GM21576 (cell line): ENCODE data around the gene HEXIM2.

ENCODE experiments used
- ATAC-seq: cut with Tn5 transposase; IDR thresholded peaks from one replicate; pipeline ENCODE4 v1.9.1; 2021; ENCODE audit warnings: mild to moderate bottlenecking, moderate library complexity; ENCODE audit not compliant: unreplicated experiment

HEXIM2 gene

GRCh38 chr17:45143767-45144198, 17.9 kb upstream of the HEXIM2 start:
- no peak for ATAC-seq

GRCh38 chr17:45144199-45145034, 17.3 kb upstream of the HEXIM2 start:
- ATAC-seq = no peak

GRCh38 chr17:45145035-45145389, 16.7 kb upstream of the HEXIM2 start:
- no peak for ATAC-seq

GRCh38 chr17:45146166-45146565, 15.5 kb upstream of the HEXIM2 start:
- ATAC-seq = no peak

- no peak for ATAC-seq
These were observed 15.1 kb upstream of the HEXIM2 start for GRCh38 chr17:45146592-45146889.

- no peak for ATAC-seq
These were observed 14.6 kb upstream of the HEXIM2 start for GRCh38 chr17:45146890-45147580.

- no peak for ATAC-seq
These were observed 14.0 kb upstream of the HEXIM2 start for GRCh38 chr17:45147581-45148182.

GRCh38 chr17:45148183-45149036, 13.3 kb upstream of the HEXIM2 start, which contains the start of gene HEXIM1:
HEXIM1 (plus strand) TSS chr17:45148475; CDS start chr17:45149191, 716 bp downstream.
- ATAC-seq = peak; percentile 65

- no peak for ATAC-seq
These were observed 12.5 kb upstream of the HEXIM2 start for GRCh38 chr17:45149037-45149668.

- no peak for ATAC-seq
These were observed 11.7 kb upstream of the HEXIM2 start for GRCh38 chr17:45149669-45150664.

- ATAC-seq = no peak
These were observed 10.5 kb upstream of the HEXIM2 start for GRCh38 chr17:45150911-45151809.

- no peak for ATAC-seq
These were observed 6.6 kb upstream of the HEXIM2 start for GRCh38 chr17:45155029-45155428.

- ATAC-seq = no peak
These were observed 6.2 kb upstream of the HEXIM2 start for GRCh38 chr17:45155483-45155882.

- no peak for ATAC-seq
These were observed 5.4 kb upstream of the HEXIM2 start for GRCh38 chr17:45156242-45156641.

GRCh38 chr17:45160447-45161287, 1.0 kb upstream of the HEXIM2 start:
- peak; percentile 25 for ATAC-seq

GRCh38 chr17:45162025-45162687, 481 bp downstream of the HEXIM2 start:
- ATAC-seq = no peak

GRCh38 chr17:45164734-45165269, 3.1 kb downstream of the HEXIM2 start:
- ATAC-seq = no peak
